H9 (cell line): ENCODE data around the gene EXOC5. TPM values are rescaled to one million over a fixed set of nuclear protein-coding genes. Genes with fewer than 3 reads are reported as not detected.

ENCODE experiments used
- DNase-seq: peaks from one replicate; pipeline ENCODE4 v3.0.0-alpha.2; 2017
- H2AFZ ChIP-seq: one replicate; pipeline ENCODE4 v1.6.1; 2013; ENCODE audit warnings: mild to moderate bottlenecking, low read length, control low read depth, moderate library complexity
- H2AK5ac ChIP-seq: 2 replicates; pipeline ENCODE4 v1.6.1; 2013; ENCODE audit warnings: low read length, control low read depth, mixed read lengths; ENCODE audit not compliant: insufficient read length
- H2BK120ac ChIP-seq: one replicate; pipeline ENCODE4 v1.6.1; 2013; ENCODE audit warnings: low read depth, mild to moderate bottlenecking, low read length, control low read depth, inconsistent platforms; ENCODE audit not compliant: poor library complexity, severe bottlenecking
- H2BK12ac ChIP-seq: 2 replicates; pipeline ENCODE4 v1.6.1; 2013; ENCODE audit warnings: low read length, control low read depth, mixed read lengths, low read depth; ENCODE audit not compliant: insufficient read length
- H2BK15ac ChIP-seq: 2 replicates; pipeline ENCODE4 v1.6.1; 2013; ENCODE audit warnings: low read depth, low read length, control low read depth
- H2BK20ac ChIP-seq: one replicate; pipeline ENCODE4 v1.6.1; 2013; ENCODE audit warnings: low read depth, mild to moderate bottlenecking, low read length, control low read depth, inconsistent platforms; ENCODE audit not compliant: poor library complexity, severe bottlenecking
- H2BK5ac ChIP-seq: 2 replicates; pipeline ENCODE4 v1.6.1; 2013; ENCODE audit warnings: low read length, control low read depth, mixed read lengths; ENCODE audit not compliant: insufficient read length
- H3K14ac ChIP-seq: 2 replicates; pipeline ENCODE4 v1.6.1; 2013; ENCODE audit warnings: low read length, control low read depth; ENCODE audit not compliant: insufficient read depth
- H3K18ac ChIP-seq: 2 replicates; pipeline ENCODE4 v1.6.1; 2013; ENCODE audit warnings: low read depth, mild to moderate bottlenecking, mixed read lengths, low read length, control low read depth; ENCODE audit not compliant: insufficient read length
- H3K23ac ChIP-seq: 2 replicates; pipeline ENCODE4 v1.6.1; 2013; ENCODE audit warnings: low read length, control low read depth, mixed read lengths, low read depth; ENCODE audit not compliant: insufficient read length
- H3K23me2 ChIP-seq: 2 replicates; pipeline ENCODE4 v1.6.1; 2013; ENCODE audit warnings: low read depth, mild to moderate bottlenecking, mixed read lengths, low read length, control low read depth; ENCODE audit not compliant: insufficient read length, poor library complexity, severe bottlenecking
- H3K27ac ChIP-seq: 2 replicates; pipeline ENCODE4 v1.5.1; 2013; ENCODE audit warnings: low read length, control low read depth, mixed read lengths, low read depth; ENCODE audit not compliant: insufficient read length
- H3K27me3 ChIP-seq: 2 replicates; pipeline ENCODE4 v1.6.1; 2013; ENCODE audit warnings: low read length, control low read depth, inconsistent platforms; ENCODE audit not compliant: insufficient read depth
- H3K4ac ChIP-seq: 2 replicates; pipeline ENCODE4 v1.6.1; 2013; ENCODE audit warnings: low read depth, mild to moderate bottlenecking, control low read depth, inconsistent platforms, low read length, moderate library complexity
- H3K4me1 ChIP-seq: 2 replicates; pipeline ENCODE4 v1.6.1; 2013; ENCODE audit warnings: low read length, control low read depth, inconsistent platforms; ENCODE audit not compliant: insufficient read depth
- H3K4me2 ChIP-seq: 2 replicates; pipeline ENCODE4 v1.6.1; 2013; ENCODE audit warnings: low read length, control low read depth, mixed read lengths; ENCODE audit not compliant: insufficient read length, insufficient read depth
- H3K56ac ChIP-seq: 2 replicates; pipeline ENCODE4 v1.6.1; 2013; ENCODE audit warnings: low read depth, mild to moderate bottlenecking, mixed read lengths, low read length, control low read depth; ENCODE audit not compliant: insufficient read length
- H3K79me1 ChIP-seq: 2 replicates; pipeline ENCODE4 v1.6.1; 2013; ENCODE audit warnings: low read depth, mild to moderate bottlenecking, moderate library complexity, low read length, control low read depth, inconsistent platforms; ENCODE audit not compliant: insufficient read depth, poor library complexity, severe bottlenecking
- H3K79me2 ChIP-seq: 2 replicates; pipeline ENCODE4 v1.6.1; 2013; ENCODE audit warnings: low read length, control low read depth, inconsistent platforms; ENCODE audit not compliant: insufficient read depth
- H3K9ac ChIP-seq: 2 replicates; pipeline ENCODE4 v1.6.1; 2013; ENCODE audit warnings: low read length, control low read depth, mixed read lengths; ENCODE audit not compliant: insufficient read length; ENCODE audit errors: extremely low read depth
- H3K9me3 ChIP-seq: one replicate; pipeline ENCODE4 v1.6.1; 2013; ENCODE audit warnings: low read depth, low read length, inconsistent platforms; ENCODE audit not compliant: control insufficient read depth
- H3T11ph ChIP-seq: one replicate; pipeline ENCODE4 v1.6.1; 2013; ENCODE audit warnings: mild to moderate bottlenecking, low read length, control low read depth, inconsistent platforms
- H4K20me1 ChIP-seq: one replicate; pipeline ENCODE4 v1.6.1; 2013; ENCODE audit not compliant: control insufficient read depth, insufficient read length, insufficient read depth
- H4K5ac ChIP-seq: 2 replicates; pipeline ENCODE4 v1.6.1; 2013; ENCODE audit warnings: low read depth, mild to moderate bottlenecking, mixed read lengths, low read length, control low read depth; ENCODE audit not compliant: insufficient read length
- H4K8ac ChIP-seq: replicated peaks from 2 replicates; pipeline ENCODE4 v1.6.1; 2013; ENCODE audit warnings: low read length, control low read depth, mixed read lengths, low read depth; ENCODE audit not compliant: insufficient read length
- H4K91ac ChIP-seq: 2 replicates; pipeline ENCODE4 v1.6.1; 2013; ENCODE audit warnings: low read depth, mild to moderate bottlenecking, moderate library complexity, mixed read lengths, low read length, control low read depth; ENCODE audit not compliant: insufficient read length
- H3K27ac Mint-ChIP-seq, 3 experiments: 2 replicates in 2 of 3; 3 replicates in 1 of 3; pipeline ENCODE4 v1.8.0; 2020 to 2021; ENCODE audit warnings: mixed read lengths in 3 of 3, mild to moderate bottlenecking in 1 of 3, moderate library complexity in 1 of 3
- H3K27me3 Mint-ChIP-seq: 2 replicates; pipeline ENCODE4 v1.8.0; 2021; ENCODE audit warnings: low read depth, mild to moderate bottlenecking, moderate library complexity, mixed read lengths
- H3K36me3 Mint-ChIP-seq, 3 experiments: 2 replicates in 2 of 3; 3 replicates in 1 of 3; pipeline ENCODE4 v1.8.0; 2020 to 2021; ENCODE audit warnings: low read depth in 3 of 3, mixed read lengths in 3 of 3; ENCODE audit not compliant: insufficient read depth in 1 of 3
- H3K4me1 Mint-ChIP-seq, 2 experiments: 2 replicates each; pipeline ENCODE4 v1.8.0; 2020; ENCODE audit warnings: mixed read lengths in 2 of 2
- H3K4me3 Mint-ChIP-seq, 2 experiments: 2 replicates in 1 of 2; 3 replicates in 1 of 2; pipeline ENCODE4 v1.8.0; 2020 to 2021; ENCODE audit warnings: mild to moderate bottlenecking in 2 of 2, mixed read lengths in 2 of 2, moderate library complexity in 1 of 2
- H3K9me3 Mint-ChIP-seq, 2 experiments: 2 replicates in 1 of 2; 3 replicates in 1 of 2; pipeline ENCODE4 v1.8.0; 2020; ENCODE audit warnings: mild to moderate bottlenecking in 2 of 2, mixed read lengths in 2 of 2, moderate library complexity in 1 of 2
- CTCF ChIP-seq: fragments of 200-600 bp; sonication (generic); conservative IDR thresholded peaks from 3 replicates; pipeline ENCODE4 v1.8.0; 2021; ENCODE audit warnings: antibody characterized with exemption, mild to moderate bottlenecking
- WGBS: extraction: QIAGEN DNeasy Blood & Tissue Kit; methylation state at CpG from one replicate; pipeline ENCODE4 v1.1.7; 2013; ENCODE audit warnings: missing lambda C conversion rate, low lambda C conversion rate, mixed read lengths; ENCODE audit not compliant: insufficient read length; ENCODE audit errors: extremely low coverage; 5-methylcytosine and 5-hydroxymethylcytosine counted together
- total RNA-seq: library from RNA; stranded (reverse); gene quantifications from 2 replicates; pipeline ENCODE4 v1.2.1, GENCODE V29; 2021

Gene EXOC5
- total RNA-seq, 1 experiment from 2014 or later: 92.9 TPM

DNA sequence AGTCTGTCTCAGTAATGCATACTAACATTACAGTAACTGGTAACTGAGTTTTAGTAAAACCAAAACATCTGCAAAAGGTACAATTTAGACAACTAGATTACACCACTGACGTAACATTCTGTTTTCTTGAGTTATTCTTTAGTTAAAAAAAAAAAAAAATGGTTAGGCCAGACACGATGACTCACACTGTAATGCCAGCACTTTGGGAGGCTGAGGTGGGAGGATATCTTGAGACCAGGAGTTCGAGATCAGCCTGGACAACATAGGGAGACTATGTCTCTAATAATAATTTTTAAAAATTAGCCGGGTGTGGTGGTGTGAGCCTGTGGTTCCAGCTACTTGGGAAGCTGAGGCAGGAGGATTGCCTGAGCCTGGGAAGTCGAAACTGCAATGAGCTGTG is 34.2 kb upstream of the EXOC5 start:
- Mint-ChIP-seq H3K4me3 (no peak overlapping the region), H3K9me3 (no peaks in the 10 kb centered on the region), H3K27ac (no peak overlapping the region), H3K4me1 (peaks cover 6 to 7% of the 10 kb centered on the region in 2 experiments), H3K27me3 (no peaks in the 10 kb centered on the region), H3K36me3 (no peaks in the 10 kb centered on the region)
- H3K27ac ChIP-seq: no peak overlapping the region
- WGBS: no CpG with 5 or more reads among the region's 5 CpGs
- H2BK120ac ChIP-seq: no peak overlapping the region
- H2BK20ac ChIP-seq: no peak overlapping the region
- no peak overlapping the region for H4K5ac ChIP-seq
- TF ChIP-seq CTCF: no peak
- no peak overlapping the region for H3K23ac ChIP-seq
- no peaks in the 10 kb centered on the region for H3K79me1 ChIP-seq
- no peak overlapping the region for H3K14ac ChIP-seq
- no peak overlapping the region for H3K56ac ChIP-seq
- H3K27me3 ChIP-seq: no peaks in the 10 kb centered on the region
- no peaks in the 10 kb centered on the region for H3K4me1 ChIP-seq
- no peak overlapping the region for H3K4me2 ChIP-seq
- no peak overlapping the region for H3T11ph ChIP-seq
- no peak overlapping the region for H2AK5ac ChIP-seq
- H2BK5ac ChIP-seq: no peak overlapping the region
- no peaks in the 10 kb centered on the region for H3K9me3 ChIP-seq
- no peak overlapping the region for H3K18ac ChIP-seq
- no peak overlapping the region for H4K8ac ChIP-seq
- H2BK12ac ChIP-seq: no peak overlapping the region
- H4K20me1 ChIP-seq: no peaks in the 10 kb centered on the region
- no peak overlapping the region for H3K4ac ChIP-seq
- no peak overlapping the region for H4K91ac ChIP-seq
- H3K23me2 ChIP-seq: no peaks in the 10 kb centered on the region
- no peak overlapping the region for H3K9ac ChIP-seq
- DNase-seq: no peak
- H3K79me2 ChIP-seq: no peaks in the 10 kb centered on the region
- H2AFZ ChIP-seq: no peak overlapping the region
- H2BK15ac ChIP-seq: no peak overlapping the region
